22Rv1 (cell line): ENCODE results near the gene CFAP157.

Experiments used
- CTCF ChIP-seq: fragments of 450-650 bp; IDR thresholded peaks from 2 replicates; pipeline ENCODE4 v1.5.1; 2017; ENCODE audit warnings: mild to moderate bottlenecking
- ZFX ChIP-seq: fragments of 450-650 bp; IDR thresholded peaks from 2 replicates; pipeline ENCODE4 v1.6.1; 2017; ENCODE audit warnings: antibody characterized with exemption, borderline replicate concordance

- TF ChIP-seq CTCF (no peak), ZFX (no peak)
Observed at GRCh38 chr9:127751269-127752054, 44.7 kb downstream of the CFAP157 start.
